ENCODE data around the gene TOR1B.

TOR1B gene

GRCh38 chr9:129849901-129850300 lies 46.9 kb downstream of the TOR1B start:
- DNase-seq: no peak

DNA sequence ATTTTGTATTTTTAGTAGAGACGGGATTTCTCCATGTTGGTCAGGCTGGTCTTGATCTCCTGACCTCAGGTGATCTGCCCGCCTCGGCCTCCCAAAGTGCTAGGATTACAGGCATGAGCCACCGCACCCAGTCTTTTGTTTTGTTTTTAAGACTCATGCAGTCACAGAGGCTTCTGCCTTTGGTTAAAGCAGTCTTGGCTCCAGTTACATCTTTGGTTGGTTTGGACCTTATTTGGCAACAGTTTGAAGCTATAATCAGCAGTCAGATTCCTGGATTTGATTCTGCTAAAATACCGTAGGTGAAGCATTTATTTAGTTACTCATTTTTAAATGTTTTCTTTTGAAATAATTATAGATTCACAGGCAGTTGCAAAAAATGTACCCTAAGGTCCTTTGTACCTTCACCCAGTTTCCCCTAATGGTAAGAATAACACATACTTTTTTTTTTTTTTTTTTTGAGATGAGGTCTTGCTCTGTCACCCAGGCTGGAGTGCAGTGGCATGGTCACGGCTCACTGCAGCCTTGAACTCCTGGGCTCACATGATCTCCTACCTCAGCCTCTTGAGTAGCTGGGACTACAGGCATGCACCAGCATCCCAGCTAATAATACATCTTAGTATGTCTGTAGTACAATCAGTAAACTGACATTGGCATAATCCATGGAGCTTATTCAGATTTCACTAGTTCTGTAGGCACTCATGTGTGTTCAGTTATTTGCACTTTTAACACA lies 48.0 kb downstream of the TOR1B start:
- no peak for DNase-seq

GRCh38 chr9:129851821-129852220 lies 48.8 kb downstream of the TOR1B start:
- DNase-seq: no peak

DNA sequence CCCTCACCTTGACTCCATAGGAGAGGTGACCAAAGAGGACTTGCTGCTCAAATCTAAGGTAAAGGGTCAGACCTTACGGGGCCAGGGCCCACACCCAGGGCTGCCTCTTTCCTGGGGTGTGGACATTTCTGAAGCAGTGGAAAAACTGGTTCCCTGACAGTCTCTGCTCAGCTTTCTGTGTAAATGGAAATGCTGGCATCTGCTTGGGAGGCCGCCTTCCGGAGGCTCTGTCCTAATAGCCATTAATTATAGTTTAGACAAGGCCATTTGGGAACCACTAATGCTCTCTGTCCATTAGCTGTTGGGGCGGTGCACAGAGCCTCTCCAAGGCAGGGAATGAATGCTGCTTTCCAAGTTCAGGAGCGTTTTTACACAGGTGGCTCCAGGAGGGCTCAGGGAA lies 49.6 kb downstream of the TOR1B start:
- DNase-seq: peak; percentile 74

DNA sequence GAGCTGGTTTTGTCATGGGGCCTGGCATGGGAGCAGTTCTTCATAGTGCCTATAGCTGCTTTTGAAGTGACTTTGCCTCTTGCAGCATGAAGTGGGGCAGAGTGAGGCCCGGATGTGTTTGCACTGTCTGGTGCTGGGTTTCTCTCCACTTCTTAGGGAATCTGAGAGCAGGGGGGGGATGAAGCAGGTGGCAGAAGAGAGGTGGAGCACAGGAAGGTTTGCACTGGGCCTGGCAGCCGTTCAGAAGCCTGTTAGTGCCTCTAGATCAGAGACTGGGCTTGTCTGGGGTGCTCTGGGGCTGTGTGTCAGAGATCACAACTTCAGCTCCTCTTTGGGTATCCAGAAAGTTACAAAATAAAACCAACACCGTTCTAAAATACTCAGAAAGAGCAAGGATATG lies 50.6 kb downstream of the TOR1B start:
- no peak for DNase-seq

- no peak for DNase-seq
These were observed 51.7 kb downstream of the TOR1B start for GRCh38 chr9:129854588-129855110.

DNA sequence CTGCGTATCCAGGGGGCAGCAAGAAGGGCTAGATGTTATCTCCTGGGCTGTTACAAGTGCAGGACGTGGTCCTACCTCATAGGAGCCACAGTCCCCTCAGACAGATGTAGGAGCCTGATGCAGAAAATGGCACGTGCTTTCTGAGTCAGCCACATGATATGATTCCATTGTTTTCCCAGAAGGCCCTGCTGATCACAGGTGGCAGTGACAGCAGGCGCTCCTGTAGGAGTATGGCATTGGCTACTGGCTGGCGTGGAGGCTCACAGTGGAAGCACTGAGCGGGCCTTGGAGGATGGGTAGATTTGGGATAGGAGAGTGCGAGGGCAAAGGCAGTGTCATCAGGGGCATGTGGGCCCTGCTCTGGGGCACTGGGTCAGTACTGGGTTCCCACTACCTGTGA lies 54.2 kb downstream of the TOR1B start:
- no peak for DNase-seq

DNA sequence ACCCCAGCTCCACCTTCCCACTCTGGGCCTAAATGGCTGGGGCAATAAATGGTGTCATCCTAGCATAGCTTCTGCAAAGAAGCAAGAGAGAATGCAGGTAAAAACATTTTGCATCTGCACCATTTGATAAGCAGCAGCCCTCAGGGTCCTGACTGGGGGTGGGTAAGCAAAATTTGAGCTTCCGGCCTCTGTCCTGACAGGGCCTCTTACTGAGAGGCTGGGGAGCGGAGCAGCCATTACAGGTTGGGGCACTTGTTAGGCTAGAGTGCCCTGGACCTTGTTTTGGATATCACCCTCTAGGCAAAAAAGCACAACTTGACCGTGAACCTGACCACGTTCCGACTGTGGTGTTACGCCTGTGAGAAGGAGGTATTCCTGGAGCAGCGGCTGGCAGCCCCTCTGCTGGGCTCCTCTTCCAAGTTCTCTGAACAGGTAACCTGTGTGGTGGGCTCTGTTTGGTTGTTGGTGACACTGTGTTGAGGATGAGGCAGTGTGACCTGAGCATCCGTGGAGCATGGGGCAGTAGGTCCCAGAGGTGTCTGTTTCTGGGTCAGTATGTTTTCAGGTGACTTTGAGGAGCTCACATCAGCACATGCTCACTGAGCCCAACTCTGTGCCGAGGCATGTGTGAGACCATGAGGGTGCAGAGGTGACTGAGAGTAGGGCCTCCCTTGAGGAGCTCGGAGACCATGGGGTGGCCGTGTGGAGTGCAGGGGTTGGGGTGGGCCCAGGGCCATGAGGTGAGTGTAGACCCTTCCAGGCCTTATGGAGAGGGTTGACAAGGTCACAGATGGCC lies 55.4 kb downstream of the TOR1B start:
- no peak for DNase-seq

All from NCI-H1417 treated with DMSO at 0.1 percent for 48 hours (cell line).